HG03095 (cell line): ENCODE data around the gene UGT3A2.

Experiments
- ATAC-seq: cut with Tn5 transposase; IDR thresholded peaks from one replicate; pipeline ENCODE4 v1.9.1; 2021; ENCODE audit warnings: moderate library complexity; ENCODE audit not compliant: unreplicated experiment

The UGT3A2 gene

DNA sequence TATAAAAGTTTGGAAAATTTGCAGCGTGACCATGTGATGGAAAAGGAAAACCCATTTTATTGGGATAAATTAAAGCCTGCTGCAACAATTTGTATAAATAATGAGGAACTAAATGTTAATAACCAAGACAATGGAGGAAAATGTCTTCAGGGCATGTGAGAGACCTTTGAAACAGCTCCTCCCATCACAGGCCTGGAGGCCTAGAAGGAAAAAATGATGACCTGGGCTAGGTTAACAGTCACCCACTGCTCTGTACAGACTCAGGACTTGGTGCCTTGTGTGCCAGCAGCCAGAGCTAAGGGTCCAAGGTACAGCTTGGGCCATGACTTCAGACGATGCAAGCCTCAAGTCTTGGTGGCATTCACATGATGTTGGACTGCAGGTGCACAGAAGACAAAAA is 53.5 kb downstream of the UGT3A2 start:
- no peak for ATAC-seq

DNA sequence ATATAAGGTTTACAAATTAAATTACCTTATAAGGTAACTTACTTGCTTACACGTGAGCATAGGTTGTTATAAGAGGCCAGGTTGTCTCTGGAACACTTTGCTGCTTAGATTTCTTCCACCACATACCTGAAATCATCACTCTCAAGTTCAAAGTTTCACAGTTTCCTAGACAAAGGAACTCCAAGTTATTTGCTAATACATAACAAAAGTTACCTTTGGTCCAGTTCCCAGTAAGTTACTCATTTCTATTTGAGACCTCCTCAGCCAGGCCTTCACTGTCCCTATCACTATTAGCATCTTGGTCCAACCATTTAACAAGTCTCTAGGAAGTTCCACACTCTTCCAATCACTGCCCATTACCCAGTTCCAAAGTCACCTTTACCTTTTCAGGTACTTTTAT is 57.0 kb downstream of the UGT3A2 start:
- no peak for ATAC-seq

DNA sequence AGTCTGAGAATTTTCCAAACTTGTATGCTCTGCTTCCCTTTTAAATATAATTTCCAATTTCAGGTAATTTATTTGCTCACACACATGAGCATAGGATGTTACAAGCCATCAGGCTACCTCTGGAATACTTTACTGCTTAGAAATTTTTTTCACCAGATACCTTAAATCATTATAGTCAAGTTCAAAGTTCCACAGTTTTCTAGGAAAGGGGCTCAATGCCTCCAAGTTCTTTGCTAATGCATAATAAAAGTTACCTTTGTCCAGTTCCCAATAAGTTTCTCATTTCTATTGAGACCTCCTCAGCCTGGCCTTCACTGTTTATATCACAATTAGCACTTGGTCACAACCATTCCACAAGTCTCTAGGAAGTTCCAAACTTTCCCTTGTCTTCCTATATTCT is 59.3 kb downstream of the UGT3A2 start:
- no peak for ATAC-seq

DNA sequence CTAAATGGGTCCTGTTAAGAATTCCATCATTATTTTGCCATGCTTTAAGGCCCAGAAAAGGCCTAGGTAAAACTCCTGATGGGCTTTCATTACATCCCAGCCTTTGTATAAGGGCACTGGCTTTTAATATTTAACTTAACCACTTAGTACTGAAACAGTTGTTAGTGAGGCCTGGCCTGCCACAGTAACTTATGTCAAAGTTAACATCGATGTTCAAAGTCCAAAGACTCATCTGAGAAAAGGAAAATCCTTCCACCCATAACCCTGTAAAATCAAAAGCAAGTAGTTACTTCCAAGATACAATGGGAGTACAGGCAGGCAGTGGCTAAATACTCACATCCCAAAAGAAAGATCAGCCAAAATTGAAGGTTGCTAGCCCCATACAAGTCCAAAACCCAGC is 60.5 kb downstream of the UGT3A2 start:
- ATAC-seq, result no peak

DNA sequence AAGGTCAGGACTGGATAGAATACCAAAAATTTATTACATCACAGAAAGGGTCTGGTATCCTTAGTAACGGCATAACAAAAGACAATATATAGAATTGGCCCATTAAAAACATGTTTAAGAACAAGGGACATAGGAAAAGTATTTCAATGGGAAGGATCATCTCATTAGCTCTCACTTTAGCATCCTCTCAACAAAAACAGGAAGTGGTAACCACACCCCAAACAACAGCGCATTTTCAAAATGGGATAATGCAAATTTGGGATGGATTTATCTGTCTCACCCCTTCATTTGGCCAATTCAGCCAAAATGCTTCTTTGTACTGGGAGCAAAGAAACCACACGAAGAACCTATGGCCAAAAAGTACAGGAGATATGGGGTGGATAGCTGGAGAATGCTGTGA is 65.7 kb downstream of the UGT3A2 start:
- no peak for ATAC-seq

DNA sequence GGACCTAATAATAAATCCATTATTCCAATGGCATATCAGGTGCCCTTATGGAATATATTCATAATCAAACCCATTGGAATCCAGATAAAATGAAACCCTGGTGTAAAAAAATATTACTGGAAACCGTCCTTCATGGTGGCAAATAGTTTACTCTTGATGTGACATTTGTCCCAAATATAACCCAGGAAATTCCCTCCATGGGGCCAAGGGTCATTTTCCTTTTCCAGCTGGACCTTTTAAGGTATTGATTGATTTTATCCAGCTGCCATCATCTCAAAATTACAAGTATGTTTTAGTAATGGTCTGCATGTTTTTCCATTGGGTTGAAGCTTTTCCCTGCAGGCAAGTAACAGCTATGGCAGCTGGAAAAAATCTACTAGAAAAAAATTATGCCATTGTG is 67.1 kb downstream of the UGT3A2 start:
- no peak for ATAC-seq

DNA sequence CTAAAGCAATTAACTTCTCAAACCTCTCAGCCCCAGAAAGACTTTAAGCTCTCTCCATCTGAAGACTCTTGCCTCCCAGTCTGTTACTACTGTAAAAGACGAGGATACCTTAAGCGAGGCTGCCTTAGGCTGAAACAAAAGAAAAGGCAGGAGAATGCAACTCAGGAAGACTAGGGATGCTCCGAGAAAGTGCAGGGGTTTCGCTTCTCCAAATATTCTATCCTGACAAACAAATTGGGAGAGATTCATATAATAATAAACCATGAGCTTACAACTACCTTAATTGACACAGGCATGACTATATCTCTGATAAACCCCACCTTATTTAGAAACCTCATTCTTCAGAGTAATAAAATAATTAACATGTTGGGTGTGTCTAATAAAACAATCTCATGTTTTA is 70.6 kb downstream of the UGT3A2 start:
- ATAC-seq, result no peak

DNA sequence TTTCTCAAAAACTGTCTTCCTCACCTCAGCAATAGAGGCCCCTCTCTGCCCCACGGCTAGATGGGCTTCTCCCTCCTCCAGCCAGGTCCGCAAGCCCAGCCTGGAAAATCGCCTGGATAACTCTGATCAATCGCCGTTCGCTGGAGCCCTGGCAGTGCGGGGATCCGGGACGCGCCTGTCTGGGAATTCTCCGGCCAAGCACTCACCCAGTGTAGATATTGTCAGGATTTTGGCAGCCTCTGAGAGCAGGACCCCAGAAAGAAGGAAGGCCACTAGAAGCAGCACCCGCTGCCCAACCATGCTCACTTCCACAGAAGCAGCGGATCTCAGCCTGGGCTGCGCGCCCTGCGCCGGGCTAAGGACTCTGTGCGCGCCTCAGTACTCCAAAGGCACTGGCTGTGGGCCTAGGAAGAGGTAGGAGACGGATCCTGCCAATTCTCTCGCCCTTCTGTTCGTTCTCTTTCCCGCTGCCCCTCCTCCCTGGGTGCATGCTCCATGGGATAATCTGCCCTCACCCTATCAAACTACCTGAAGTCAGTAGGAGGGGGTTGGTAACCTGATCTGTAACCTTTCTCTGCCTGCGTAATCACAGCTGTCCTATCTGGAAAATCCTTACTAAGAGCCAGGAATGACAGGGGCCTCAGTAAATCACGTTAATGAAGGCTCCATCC is 75.6 kb downstream of the UGT3A2 start, which contains the start of gene UGT3A1:
UGT3A1 (minus strand) TSS at position 450 of the 671 bp plus-strand sequence; CDS start at position 300, 150 bp downstream.
- ATAC-seq, result no peak

DNA sequence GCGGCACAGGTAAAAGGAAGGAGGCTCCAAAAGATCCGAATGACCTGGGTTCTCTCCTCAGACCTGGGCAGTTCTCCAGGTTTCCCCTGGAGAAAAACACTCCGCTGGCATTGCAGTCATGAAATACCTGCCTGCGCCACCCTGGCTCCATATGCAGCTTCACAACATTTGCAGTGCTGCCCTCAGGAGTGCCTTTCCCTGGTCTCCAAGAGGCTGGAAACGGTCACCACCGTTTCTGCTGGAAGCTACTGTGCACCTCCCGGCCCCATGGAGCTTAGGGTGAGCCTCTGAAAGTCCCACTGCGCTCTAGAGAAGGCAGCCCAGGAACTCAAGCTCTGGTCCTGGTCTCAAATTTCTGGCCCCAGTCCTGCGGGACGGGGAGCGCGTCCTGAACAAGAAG is 76.2 kb downstream of the UGT3A2 start:
- no peak for ATAC-seq

DNA sequence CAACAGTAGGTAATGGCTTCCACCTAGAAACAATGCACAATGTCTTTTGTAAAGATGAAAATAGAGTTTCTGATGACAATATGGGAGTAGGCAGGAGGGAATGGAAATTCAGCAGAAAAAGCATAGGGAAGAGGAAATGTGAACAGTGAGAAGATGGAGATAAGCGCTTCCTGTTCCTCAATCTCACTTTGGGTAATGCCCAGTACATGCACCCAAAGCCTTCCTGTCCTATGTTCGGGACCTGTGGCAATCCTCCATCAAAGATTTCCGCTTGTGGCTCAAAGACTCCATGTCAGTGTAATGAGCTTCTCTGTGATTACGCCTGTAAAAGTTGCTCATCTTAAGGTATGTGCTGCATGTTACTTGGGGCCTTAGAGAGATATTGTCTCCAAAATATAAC is 78.2 kb downstream of the UGT3A2 start:
- no peak for ATAC-seq

DNA sequence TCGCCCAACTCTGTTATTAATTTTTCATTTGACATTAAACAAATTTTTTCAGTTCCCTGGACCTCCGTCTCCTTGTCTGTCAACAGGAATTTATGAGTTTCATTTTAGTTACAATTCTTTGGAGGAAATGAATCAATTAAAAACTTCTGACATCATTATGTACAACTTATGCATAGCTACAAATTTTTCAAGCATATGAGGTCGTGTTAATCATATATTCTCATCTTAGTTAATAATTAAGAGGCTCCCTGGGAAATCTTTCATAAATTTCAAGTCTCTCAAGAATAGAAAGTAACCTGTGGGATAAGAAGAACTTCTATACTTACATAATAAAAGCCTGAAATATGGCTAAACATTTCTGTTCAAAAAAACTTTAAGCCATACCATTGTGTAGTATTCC is 78.9 kb downstream of the UGT3A2 start:
- no peak for ATAC-seq
